Measurements from ENCODE around the gene TRPM4. TPM values are rescaled to one million over a fixed set of nuclear protein-coding genes. Genes with fewer than 3 reads are reported as not detected.

Gene TRPM4
- total RNA-seq, 2 donors from 2014 or later = 24.4 to 30.6 TPM

- no peak for ATAC-seq
- peak; percentile 74 for DNase-seq
- intact Hi-C loops (cut with DNase I) = loop anchor here in 1 of 2 donors (5.0 kb wide), 2 partner anchors 36 to 51 kb away; partner anchors contain the start of gene LIN7B
Observed at GRCh38 chr19:49148044-49148682, 9.4 kb upstream of the TRPM4 start.

- DNase-seq (peak; percentile 99), ATAC-seq (peak; percentile 81 to 88)
- intact Hi-C loops (cut with DNase I) = loop anchor here in 1 of 2 donors (5.0 kb wide), 2 partner anchors 37 to 52 kb away; partner anchors contain the start of gene LIN7B
Observed at GRCh38 chr19:49148784-49149651, 8.6 kb upstream of the TRPM4 start.

- DNase-seq = peak; percentile 81
- intact Hi-C loops (cut with DNase I) = loop anchor here in 1 of 2 donors (5.0 kb wide), 2 partner anchors 37 to 52 kb away; partner anchors contain the start of gene LIN7B
- peak; percentile 51 to 64 for ATAC-seq
Observed at GRCh38 chr19:49149652-49150105, 7.9 kb upstream of the TRPM4 start.

- intact Hi-C loops (cut with DNase I) = no loop called here
- ATAC-seq (peak; percentile 66 to 77), DNase-seq (peak; percentile 85)
Observed at GRCh38 chr19:49150106-49150943, 7.3 kb upstream of the TRPM4 start.

- ATAC-seq = no peak
- DNase-seq = no peak
- intact Hi-C loops (cut with DNase I) = no loop called here
Observed at GRCh38 chr19:49150944-49151243, 6.7 kb upstream of the TRPM4 start.

GRCh38 chr19:49151267-49152118, 6.1 kb upstream of the TRPM4 start:
- DNase-seq (peak; percentile 73), ATAC-seq (no peak)
- intact Hi-C loops (cut with DNase I) = no loop called here

GRCh38 chr19:49152119-49152550, 5.5 kb upstream of the TRPM4 start:
- no peak for DNase-seq
- intact Hi-C loops (cut with DNase I) = no loop called here
- no peak for ATAC-seq

GRCh38 chr19:49153167-49153809, 4.3 kb upstream of the TRPM4 start:
- DNase-seq (no peak), ATAC-seq (no peak)
- intact Hi-C loops (cut with DNase I) = no loop called here

GRCh38 chr19:49154279-49154678, 3.3 kb upstream of the TRPM4 start:
- intact Hi-C loops (cut with DNase I) = no loop called here
- ATAC-seq (no peak), DNase-seq (no peak)

- intact Hi-C loops (cut with DNase I) = no loop called here
- ATAC-seq = peak; percentile 44 to 60
Observed at GRCh38 chr19:49155005-49155819, 2.4 kb upstream of the TRPM4 start, which contains the start of gene HRC. HRC (minus strand) TSS chr19:49155396; CDS start chr19:49155237, 159 bp downstream.

GRCh38 chr19:49155820-49156346, 1.7 kb upstream of the TRPM4 start:
- intact Hi-C loops (cut with DNase I) = no loop called here
- DNase-seq = peak; percentile 48
- peak; percentile 28 to 43 for ATAC-seq

More at GRCh38 chr19:49155005-49155819, 2.4 kb upstream of the TRPM4 start, which contains the start of gene HRC:
- peak; percentile 67 for DNase-seq

GRCh38 chr19:49160450-49161189, 3.0 kb downstream of the TRPM4 start:
- DNase-seq = no peak
- ATAC-seq = no peak
- intact Hi-C loops (cut with DNase I) = no loop called here

- DNase-seq (no peak), ATAC-seq (no peak)
- intact Hi-C loops (cut with DNase I) = no loop called here
Observed at GRCh38 chr19:49161987-49162386, 4.4 kb downstream of the TRPM4 start.

- intact Hi-C loops (cut with DNase I) = no loop called here
- ATAC-seq (peak; percentile 86 to 91), DNase-seq (peak; percentile 48)
Observed at GRCh38 chr19:49165111-49165750, 7.6 kb downstream of the TRPM4 start.

- intact Hi-C loops (cut with DNase I) = no loop called here
- no peak for DNase-seq
- peak; percentile 43 to 60 for ATAC-seq
Observed at GRCh38 chr19:49165865-49166301, 8.3 kb downstream of the TRPM4 start.
